GM19193 (cell line): ENCODE data around the gene FUZ.

Source experiments
- POLR2A ChIP-seq: IDR thresholded peaks from 4 replicates; pipeline ENCODE4 v1.6.1; 2011; ENCODE audit not compliant: insufficient read depth, insufficient read length; ENCODE audit errors: extremely low read depth

The FUZ gene

GRCh38 chr19:49854378-49855263, 41.5 kb upstream of the FUZ start:
- TF ChIP-seq POLR2A = no peak

GRCh38 chr19:49853852-49854377, 40.8 kb upstream of the FUZ start:
- TF ChIP-seq POLR2A = no peak

GRCh38 chr19:49852631-49853126, 39.6 kb upstream of the FUZ start:
- no peak for TF ChIP-seq POLR2A

GRCh38 chr19:49851456-49852259, 38.6 kb upstream of the FUZ start:
- TF ChIP-seq POLR2A = no peak

- TF ChIP-seq POLR2A = peak; percentile 55
Measured at GRCh38 chr19:49850487-49851342, 37.6 kb upstream of the FUZ start, which contains the start of gene PTOV1. Gene PTOV1 (plus strand): TSS chr19:49851159.

GRCh38 chr19:49850221-49850486, 37.1 kb upstream of the FUZ start:
- no peak for TF ChIP-seq POLR2A

- no peak for TF ChIP-seq POLR2A
Measured at GRCh38 chr19:49849433-49850220, 36.5 kb upstream of the FUZ start.

GRCh38 chr19:49848938-49849337, 35.8 kb upstream of the FUZ start:
- TF ChIP-seq POLR2A = no peak

GRCh38 chr19:49847731-49848696, 34.9 kb upstream of the FUZ start:
- no peak for TF ChIP-seq POLR2A

- TF ChIP-seq POLR2A = no peak
Measured at GRCh38 chr19:49846408-49846807, 33.3 kb upstream of the FUZ start.

GRCh38 chr19:49845414-49845813, 32.3 kb upstream of the FUZ start:
- no peak for TF ChIP-seq POLR2A

GRCh38 chr19:49844138-49845095, 31.3 kb upstream of the FUZ start:
- no peak for TF ChIP-seq POLR2A
